Measurements from ENCODE around the gene CCDC88B.

GRCh38 chr11:64373598-64373974, 33.6 kb downstream of the CCDC88B start:
- TF ChIP-seq REST (IDR thresholded peaks at IDR 0.05; ENCODE audit: low read depth), result no peak
- TF ChIP-seq CTCF (IDR thresholded peaks at IDR 0.05 in 2 of 3, conservative IDR thresholded peaks at IDR 0.05 in 1 of 3; ENCODE audit: borderline replicate concordance in 1 of 3, insufficient read depth in 1 of 3, low read depth in 2 of 3, low read length in 2 of 3), result no peak
- TF ChIP-seq EZH2 (IDR thresholded peaks at IDR 0.05), result no peak
- no peak for TF ChIP-seq MAX (IDR thresholded peaks at IDR 0.05)
- TF ChIP-seq POLR2AphosphoS5 (IDR thresholded peaks at IDR 0.05; ENCODE audit: low read depth, low read length), result no peak
- TF ChIP-seq ELF1 (IDR thresholded peaks at IDR 0.05; ENCODE audit: borderline replicate concordance, low read depth), result no peak
- no peak for TF ChIP-seq SP1 (IDR thresholded peaks at IDR 0.05; ENCODE audit: low read depth)

Measured in HCT116 (cell line).